ENCODE measurements around the gene ITIH5. TPM values are rescaled to one million over a fixed set of nuclear protein-coding genes. Genes with fewer than 3 reads are reported as not detected.

The ITIH5 gene
- total RNA-seq, 2 experiments from 2014 or later: not detected

DNA sequence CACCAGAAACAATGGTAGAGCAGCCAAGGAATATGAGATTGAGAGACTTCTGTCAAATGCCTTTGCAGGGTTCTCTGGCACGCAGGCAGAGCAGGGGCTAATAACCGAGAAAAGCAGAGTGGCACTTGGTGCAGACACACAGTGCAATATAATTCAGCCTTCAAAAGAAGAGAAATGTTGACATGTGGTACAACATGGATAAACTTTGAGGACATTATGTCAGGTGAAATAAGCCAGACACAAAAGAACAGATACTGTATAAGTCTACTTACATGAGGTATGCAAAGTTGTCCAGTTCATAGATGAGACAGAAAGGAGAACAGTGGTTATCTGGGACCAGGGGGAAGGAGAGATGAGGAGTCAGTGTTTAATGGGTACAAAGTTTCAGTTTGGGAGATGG lies 41.8 kb downstream of the ITIH5 start:
- no peaks in the 10 kb centered on the region for H3K36me3 ChIP-seq (ENCODE audit: insufficient read depth, low read length)
- POLR2A ChIA-PET: no interaction called here
- CTCF ChIA-PET (ENCODE audit: unreplicated experiment): no interaction called here
- H3K9me2 ChIP-seq (ENCODE audit: insufficient read depth, low read length): no peaks in the 10 kb centered on the region
- BruUV-seq (replicated peaks): no TSS peak
- intact Hi-C loops (cut with micrococcal nuclease; ENCODE audit: unreplicated experiment): no loop called here
- DNase-seq (ENCODE audit: low spot score): no peak
- H4K20me1 ChIP-seq (ENCODE audit: insufficient read depth, low read length): no peaks in the 10 kb centered on the region
- no peaks in the 10 kb centered on the region for H3K4me1 ChIP-seq (ENCODE audit: insufficient read depth, low read length, poor library complexity, severe bottlenecking)
- no peaks in the 10 kb centered on the region for H3K9me3 ChIP-seq (ENCODE audit: low read length)
- no peak overlapping the region for H3K27ac ChIP-seq (ENCODE audit: low read depth, low read length, poor library complexity, severe bottlenecking)
- no peaks in the 10 kb centered on the region for H3K79me2 ChIP-seq (ENCODE audit: insufficient read depth, low read depth, low read length)
- no peak overlapping the region for H2AFZ ChIP-seq (ENCODE audit: low read length)
- TF ChIP-seq EZH2phosphoT487 (IDR thresholded peaks at IDR 0.05; ENCODE audit: borderline replicate concordance, low read depth, low read length): no peak
- TF ChIP-seq, protein P1, sequence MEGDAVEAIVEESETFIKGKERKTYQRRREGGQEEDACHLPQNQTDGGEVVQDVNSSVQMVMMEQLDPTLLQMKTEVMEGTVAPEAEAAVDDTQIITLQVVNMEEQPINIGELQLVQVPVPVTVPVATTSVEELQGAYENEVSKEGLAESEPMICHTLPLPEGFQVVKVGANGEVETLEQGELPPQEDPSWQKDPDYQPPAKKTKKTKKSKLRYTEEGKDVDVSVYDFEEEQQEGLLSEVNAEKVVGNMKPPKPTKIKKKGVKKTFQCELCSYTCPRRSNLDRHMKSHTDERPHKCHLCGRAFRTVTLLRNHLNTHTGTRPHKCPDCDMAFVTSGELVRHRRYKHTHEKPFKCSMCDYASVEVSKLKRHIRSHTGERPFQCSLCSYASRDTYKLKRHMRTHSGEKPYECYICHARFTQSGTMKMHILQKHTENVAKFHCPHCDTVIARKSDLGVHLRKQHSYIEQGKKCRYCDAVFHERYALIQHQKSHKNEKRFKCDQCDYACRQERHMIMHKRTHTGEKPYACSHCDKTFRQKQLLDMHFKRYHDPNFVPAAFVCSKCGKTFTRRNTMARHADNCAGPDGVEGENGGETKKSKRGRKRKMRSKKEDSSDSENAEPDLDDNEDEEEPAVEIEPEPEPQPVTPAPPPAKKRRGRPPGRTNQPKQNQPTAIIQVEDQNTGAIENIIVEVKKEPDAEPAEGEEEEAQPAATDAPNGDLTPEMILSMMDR (conservative IDR thresholded peaks at IDR 0.05; ENCODE audit: low read length): no peak
- H3K4me2 ChIP-seq (ENCODE audit: low read length): no peak overlapping the region
- no peak overlapping the region for H3K4me3 ChIP-seq (ENCODE audit: low read depth, low read length, poor library complexity, severe bottlenecking)

DNA sequence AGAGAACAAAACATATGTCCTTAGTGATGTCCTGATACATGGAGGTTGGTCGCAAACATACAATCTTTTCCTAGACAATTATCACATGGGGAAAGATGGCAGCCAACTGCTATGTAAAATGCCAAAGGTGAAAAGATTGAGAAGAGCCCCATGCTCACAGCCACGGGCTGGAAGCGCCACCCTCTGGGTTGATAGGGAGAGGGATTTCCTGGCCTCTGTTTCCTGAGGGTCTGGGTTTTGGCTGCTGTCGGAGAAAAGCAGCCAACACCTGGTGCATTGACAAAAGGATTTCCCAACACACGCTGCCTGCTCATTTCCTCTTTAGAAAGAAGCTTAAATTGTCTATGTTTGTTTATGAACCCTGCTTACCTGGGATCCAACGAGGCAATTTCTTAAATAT lies 43.8 kb downstream of the ITIH5 start:
- ChIA-PET POLR2A (interaction anchor here (1.0 to 1.7 kb wide), 2 partner anchors 15 to 27 kb away, joined by 3 to 5 read pairs; no protein-coding TSS in a partner anchor), CTCF (ENCODE audit: unreplicated experiment) (no interaction called here)
- H3K4me1 ChIP-seq (ENCODE audit: insufficient read depth, low read length, poor library complexity, severe bottlenecking): peaks cover 7% of the 10 kb centered on the region
- no peaks in the 10 kb centered on the region for H4K20me1 ChIP-seq (ENCODE audit: insufficient read depth, low read length)
- no peak for DNase-seq (ENCODE audit: low spot score)
- no peak overlapping the region for H3K27ac ChIP-seq (ENCODE audit: low read depth, low read length, poor library complexity, severe bottlenecking)
- no peaks in the 10 kb centered on the region for H3K79me2 ChIP-seq (ENCODE audit: insufficient read depth, low read depth, low read length)
- H3K9me3 ChIP-seq (ENCODE audit: low read length): no peaks in the 10 kb centered on the region
- no peak overlapping the region for H2AFZ ChIP-seq (ENCODE audit: low read length)
- no peaks in the 10 kb centered on the region for H3K36me3 ChIP-seq (ENCODE audit: insufficient read depth, low read length)
- no peak overlapping the region for H3K4me3 ChIP-seq (ENCODE audit: low read depth, low read length, poor library complexity, severe bottlenecking)
- no TSS peak for BruUV-seq (replicated peaks)
- H3K4me2 ChIP-seq (ENCODE audit: low read length): no peak overlapping the region
- intact Hi-C loops (cut with micrococcal nuclease; ENCODE audit: unreplicated experiment): loop anchor here (1.0 kb wide), 1 partner anchor 98 kb away; no protein-coding TSS in a partner anchor
- H3K9me2 ChIP-seq (ENCODE audit: insufficient read depth, low read length): no peaks in the 10 kb centered on the region
- TF ChIP-seq EZH2phosphoT487 (IDR thresholded peaks at IDR 0.05; ENCODE audit: borderline replicate concordance, low read depth, low read length): no peak
- TF ChIP-seq, protein P1 (conservative IDR thresholded peaks at IDR 0.05; ENCODE audit: low read length): peak; percentile 45; the same call in 1 of the 2 replicates

DNA sequence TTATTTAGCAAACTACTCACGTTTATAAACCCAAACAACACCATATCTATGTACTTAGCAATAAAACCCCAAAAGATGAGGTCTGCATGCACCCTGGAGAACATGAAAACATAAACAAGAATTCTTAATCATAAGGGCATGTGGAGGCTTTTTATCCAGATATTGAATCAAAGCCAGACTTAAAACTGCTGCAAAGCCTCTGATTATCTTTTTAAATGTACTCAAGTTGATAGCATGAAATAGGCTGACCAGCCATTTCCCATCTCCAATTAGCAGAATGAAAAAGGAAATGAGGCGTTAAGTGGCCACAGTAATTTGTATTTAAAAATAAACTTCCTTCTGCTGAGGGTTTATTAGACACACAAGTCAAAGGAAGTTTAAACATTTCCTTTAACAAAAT lies 48.3 kb downstream of the ITIH5 start:
- Histone ChIP-seq H2AFZ (ENCODE audit: low read length) (peak overlapping the region; percentile 10; the same call in 1 of the 2 replicates), H3K36me3 (ENCODE audit: insufficient read depth, low read length) (no peaks in the 10 kb centered on the region), H4K20me1 (ENCODE audit: insufficient read depth, low read length) (no peaks in the 10 kb centered on the region), H3K4me2 (ENCODE audit: low read length) (no peak overlapping the region), H3K4me3 (ENCODE audit: low read depth, low read length, poor library complexity, severe bottlenecking) (no peak overlapping the region), H3K9me3 (ENCODE audit: low read length) (no peaks in the 10 kb centered on the region), H3K4me1 (ENCODE audit: insufficient read depth, low read length, poor library complexity, severe bottlenecking) (peaks cover 7% of the 10 kb centered on the region), H3K9me2 (ENCODE audit: insufficient read depth, low read length) (no peaks in the 10 kb centered on the region), H3K79me2 (ENCODE audit: insufficient read depth, low read depth, low read length) (no peaks in the 10 kb centered on the region), H3K27ac (ENCODE audit: low read depth, low read length, poor library complexity, severe bottlenecking) (no peak overlapping the region)
- TF ChIP-seq, protein P1 (conservative IDR thresholded peaks at IDR 0.05; ENCODE audit: low read length): no peak
- no peak for TF ChIP-seq EZH2phosphoT487 (IDR thresholded peaks at IDR 0.05; ENCODE audit: borderline replicate concordance, low read depth, low read length)
- no peak for DNase-seq (ENCODE audit: low spot score)
- no TSS peak for BruUV-seq (replicated peaks)
- intact Hi-C loops (cut with micrococcal nuclease; ENCODE audit: unreplicated experiment): no loop called here
- ChIA-PET CTCF (ENCODE audit: unreplicated experiment) (no interaction called here), POLR2A (no interaction called here)

Data from OCI-LY7 (cell line).